Activated T-helper 2 cell treated with anti-CD3 and anti-CD28 coated beads, Interferon-gamma antibody, Interleukin-2, Interleukin-4, amounts not matched to agents 10 μg/mL and 5 μg/mL and 100 μg/mL, durations not matched to agents 14 hours and 24 hours and 36 hours (primary cell): Measurements from ENCODE around the gene NAT9. TPM values are rescaled to one million over a fixed set of nuclear protein-coding genes. Genes with fewer than 3 reads are reported as not detected.

Experiments
- DNase-seq: peaks from one replicate; pipeline ENCODE4 v3.0.0; 2021; ENCODE audit warnings: low spot score
- H3K27ac Mint-ChIP-seq: one replicate; pipeline ENCODE4 v1.8.0; 2021; ENCODE audit warnings: mixed read lengths
- H3K27me3 Mint-ChIP-seq: one replicate; pipeline ENCODE4 v1.8.0; 2021; ENCODE audit warnings: low read depth, mixed read lengths
- H3K36me3 Mint-ChIP-seq: one replicate; pipeline ENCODE4 v1.8.0; 2021; ENCODE audit warnings: low read depth, mixed read lengths
- H3K4me1 Mint-ChIP-seq: one replicate; pipeline ENCODE4 v1.8.0; 2021; ENCODE audit warnings: low read depth, mixed read lengths
- H3K4me3 Mint-ChIP-seq: one replicate; pipeline ENCODE4 v1.8.0; 2021; ENCODE audit warnings: low read depth, mild to moderate bottlenecking, moderate library complexity, mixed read lengths
- H3K9me3 Mint-ChIP-seq: one replicate; pipeline ENCODE4 v1.8.0; 2021; ENCODE audit warnings: mixed read lengths
- intact Hi-C: fragments of 100-400 bp; cut with micrococcal nuclease; formaldehyde crosslinking; loops from one replicate; pipeline ENCODE4 v1.15.1; 2023
- total RNA-seq: library from RNA; stranded (reverse); gene quantifications from 2 replicates; pipeline ENCODE4 v1.2.3, GENCODE V29; 2022

The NAT9 gene
- total RNA-seq, 1 donor from 2014 or later, result 55.3 TPM

DNA sequence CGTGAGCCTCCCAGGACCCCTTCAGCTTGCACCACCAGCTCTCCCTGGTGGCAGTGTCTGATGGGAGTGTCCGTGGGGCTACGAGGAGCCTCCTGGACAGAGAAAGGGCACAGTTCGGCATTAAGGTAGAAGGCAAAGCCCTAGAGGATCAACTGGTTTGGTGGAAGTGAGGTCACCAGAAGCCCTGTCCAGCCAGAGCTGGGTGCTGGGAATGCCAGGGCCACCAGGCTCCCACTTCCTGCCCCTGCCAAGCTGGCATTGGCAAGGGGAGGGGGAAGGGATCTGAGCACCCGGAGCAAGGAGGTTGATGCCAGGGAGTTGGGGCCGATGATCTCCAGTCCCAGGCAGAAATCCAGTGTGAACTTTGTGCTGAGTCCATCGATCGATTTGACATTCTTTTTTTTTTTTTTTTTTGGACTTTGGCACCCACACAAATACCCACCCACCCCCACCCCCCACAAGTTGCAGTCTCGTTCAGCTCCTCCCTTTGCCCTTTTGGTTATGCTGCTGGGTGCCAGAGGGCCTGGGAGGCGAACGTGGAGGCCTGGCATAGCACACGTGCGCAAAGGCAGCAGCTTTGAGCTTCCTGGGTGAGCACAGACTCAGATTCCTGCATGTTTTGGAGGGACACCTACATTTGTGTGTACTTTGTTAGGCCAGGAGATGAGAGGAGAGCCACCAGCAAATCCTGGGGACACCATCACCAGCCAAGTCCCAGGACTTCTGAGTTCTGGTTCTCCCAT, 25.6 kb downstream of the NAT9 start:
- H3K4me1 Mint-ChIP-seq, result peaks cover 53% of the 10 kb centered on the region
- peak overlapping the region; percentile 97 for H3K4me3 Mint-ChIP-seq
- H3K27me3 Mint-ChIP-seq, result no peaks in the 10 kb centered on the region
- H3K9me3 Mint-ChIP-seq, result no peaks in the 10 kb centered on the region
- H3K27ac Mint-ChIP-seq, result peak overlapping the region; percentile 87
- DNase-seq, result no peak
- intact Hi-C loops, result no loop called here
- H3K36me3 Mint-ChIP-seq, result peaks cover 43% of the 10 kb centered on the region

DNA sequence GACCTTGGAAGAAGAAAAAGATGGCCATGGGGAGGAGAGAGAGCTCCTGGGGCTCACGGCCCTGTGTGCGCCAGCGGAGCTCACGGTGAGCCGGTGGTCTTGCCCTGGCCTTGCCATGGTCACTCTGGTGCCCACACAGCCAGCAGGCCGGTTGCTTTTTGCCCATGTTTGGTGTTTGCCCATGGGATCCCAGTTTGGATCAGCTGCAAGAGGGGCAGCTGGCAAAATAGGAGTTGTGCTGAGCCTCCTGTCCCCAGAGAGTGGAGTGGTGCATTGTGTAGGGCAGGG, 26.2 kb downstream of the NAT9 start:
- H3K4me1 Mint-ChIP-seq, result peaks cover 49% of the 10 kb centered on the region
- peaks cover 39% of the 10 kb centered on the region for H3K36me3 Mint-ChIP-seq
- no peaks in the 10 kb centered on the region for H3K9me3 Mint-ChIP-seq
- H3K4me3 Mint-ChIP-seq, result peak overlapping the region; percentile 97
- intact Hi-C loops, result no loop called here
- no peak for DNase-seq
- no peaks in the 10 kb centered on the region for H3K27me3 Mint-ChIP-seq
- H3K27ac Mint-ChIP-seq, result peak overlapping the region; percentile 81

DNA sequence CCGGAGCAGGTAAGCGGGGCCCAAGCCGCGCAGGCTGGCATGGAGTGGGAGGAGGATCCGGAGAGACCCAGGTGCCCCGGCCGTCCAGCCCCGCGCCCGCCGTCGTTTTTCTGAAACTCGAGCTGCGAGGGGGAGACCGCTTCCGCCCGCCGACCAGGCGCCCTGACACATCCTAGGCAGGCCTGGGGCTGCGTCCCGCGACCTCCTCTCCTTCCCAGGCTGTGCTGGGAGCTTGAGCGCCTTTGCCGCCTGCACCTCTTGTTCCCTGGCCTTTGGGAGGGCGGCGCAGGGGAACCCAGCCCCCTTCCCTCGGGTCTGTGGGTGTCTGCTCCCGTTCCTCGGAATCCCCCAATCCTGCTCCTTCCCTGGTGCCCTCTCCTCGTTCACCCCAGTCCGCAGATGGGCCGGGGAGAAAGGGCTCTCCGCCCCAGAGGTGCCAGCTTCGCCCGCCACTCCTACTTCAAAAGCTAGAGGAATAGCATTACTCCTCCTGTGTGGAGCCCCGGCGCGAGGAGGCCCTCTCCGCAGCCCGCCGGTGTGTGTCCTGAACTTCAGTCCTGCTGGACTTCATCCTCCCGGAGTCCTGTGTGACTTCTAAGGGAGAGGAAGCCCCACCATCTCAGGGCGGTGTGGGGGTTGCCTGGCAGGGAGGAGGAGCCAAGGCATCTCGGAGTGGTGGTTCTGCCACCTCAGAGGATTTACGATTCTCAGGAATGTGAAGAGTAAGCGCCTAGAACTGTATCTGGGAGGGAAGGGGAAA, 26.7 kb downstream of the NAT9 start:
- H3K27me3 Mint-ChIP-seq, result no peaks in the 10 kb centered on the region
- H3K4me1 Mint-ChIP-seq, result peaks cover 50% of the 10 kb centered on the region
- DNase-seq, result peak; percentile 39
- no peaks in the 10 kb centered on the region for H3K9me3 Mint-ChIP-seq
- peaks cover 36% of the 10 kb centered on the region for H3K36me3 Mint-ChIP-seq
- intact Hi-C loops, result loop anchor here (1.0 kb wide), 1 partner anchor 10 kb away; no protein-coding TSS in a partner anchor
- H3K27ac Mint-ChIP-seq, result peak overlapping the region; percentile 81
- peak overlapping the region; percentile 97 for H3K4me3 Mint-ChIP-seq

DNA sequence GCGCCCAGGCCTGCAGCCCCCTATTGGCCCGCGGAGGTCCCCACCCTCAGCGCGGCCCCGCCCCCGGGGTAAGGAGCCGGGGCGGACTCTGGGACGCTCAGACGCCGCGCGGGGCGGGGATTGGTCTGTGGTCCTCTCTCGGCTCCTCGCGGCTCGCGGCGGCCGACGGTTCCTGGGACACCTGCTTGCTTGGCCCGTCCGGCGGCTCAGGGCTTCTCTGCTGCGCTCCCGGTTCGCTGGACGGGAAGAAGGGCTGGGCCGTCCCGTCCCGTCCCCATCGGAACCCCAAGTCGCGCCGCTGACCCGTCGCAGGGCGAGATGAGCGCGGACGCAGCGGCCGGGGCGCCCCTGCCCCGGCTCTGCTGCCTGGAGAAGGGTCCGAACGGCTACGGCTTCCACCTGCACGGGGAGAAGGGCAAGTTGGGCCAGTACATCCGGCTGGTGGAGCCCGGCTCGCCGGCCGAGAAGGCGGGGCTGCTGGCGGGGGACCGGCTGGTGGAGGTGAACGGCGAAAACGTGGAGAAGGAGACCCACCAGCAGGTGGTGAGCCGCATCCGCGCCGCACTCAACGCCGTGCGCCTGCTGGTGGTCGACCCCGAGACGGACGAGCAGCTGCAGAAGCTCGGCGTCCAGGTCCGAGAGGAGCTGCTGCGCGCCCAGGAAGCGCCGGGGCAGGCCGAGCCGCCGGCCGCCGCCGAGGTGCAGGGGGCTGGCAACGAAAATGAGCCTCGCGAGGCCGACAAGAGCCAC, 27.4 kb downstream of the NAT9 start, which contains the start of gene NHERF1:
TSS of gene NHERF1 (plus strand) at position 100 of the 750 bp plus-strand sequence. CDS start at position 319, 219 bp downstream.
- H3K27me3 Mint-ChIP-seq, result no peaks in the 10 kb centered on the region
- H3K4me3 Mint-ChIP-seq, result peak within 1 kb of the TSS; percentile 97
- peaks cover 40% of the 10 kb centered on the region for H3K36me3 Mint-ChIP-seq
- peaks cover 58% of the 10 kb centered on the region for H3K4me1 Mint-ChIP-seq
- DNase-seq, result peak; percentile 93
- H3K9me3 Mint-ChIP-seq, result no peaks in the 10 kb centered on the region
- H3K27ac Mint-ChIP-seq, result peak within 1 kb of the TSS; percentile 81
- intact Hi-C loops, result loop anchor here (1.0 kb wide), 3 partner anchors 11 to 27 kb away; no protein-coding TSS in a partner anchor

DNA sequence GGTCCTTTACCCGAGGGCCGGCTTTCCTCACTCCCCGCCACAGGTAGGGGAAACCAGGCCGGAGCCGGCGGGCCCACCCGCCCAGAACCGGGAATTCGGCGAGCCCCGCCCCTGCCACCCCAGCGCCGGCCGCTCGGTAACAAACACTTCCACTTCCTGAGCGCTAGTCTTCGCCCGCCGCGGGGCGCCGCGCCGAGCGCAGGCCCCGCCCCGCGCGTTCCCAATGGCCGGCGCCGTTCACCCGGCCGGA, 27.9 kb downstream of the NAT9 start:
- peak overlapping the region; percentile 70 for H3K4me3 Mint-ChIP-seq
- H3K36me3 Mint-ChIP-seq, result peaks cover 43% of the 10 kb centered on the region
- H3K9me3 Mint-ChIP-seq, result no peaks in the 10 kb centered on the region
- no peaks in the 10 kb centered on the region for H3K27me3 Mint-ChIP-seq
- peaks cover 60% of the 10 kb centered on the region for H3K4me1 Mint-ChIP-seq
- H3K27ac Mint-ChIP-seq, result no peak overlapping the region
- no peak for DNase-seq
- intact Hi-C loops, result loop anchor here (1.0 kb wide), 2 partner anchors 22 to 27 kb away; no protein-coding TSS in a partner anchor

DNA sequence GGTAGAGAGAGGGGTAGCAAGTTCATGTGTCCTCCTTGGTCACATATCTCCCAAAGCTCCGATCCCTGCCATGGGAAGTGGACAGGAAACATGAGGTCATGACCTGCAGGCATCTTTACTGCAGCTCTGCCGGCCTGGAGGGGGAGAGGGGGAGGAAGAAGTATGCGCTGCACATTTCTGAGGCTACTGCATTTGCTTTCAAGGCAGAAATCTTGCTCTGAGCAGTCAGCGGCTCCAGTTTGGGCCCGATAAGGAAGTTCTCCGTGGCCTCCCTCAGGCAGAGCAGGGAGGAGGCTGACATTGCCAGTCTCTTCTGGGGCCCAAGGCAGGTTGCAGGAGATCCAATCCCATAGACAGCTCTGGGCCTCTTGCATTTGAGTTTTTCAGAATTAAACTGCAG, 29.2 kb downstream of the NAT9 start:
- Mint-ChIP-seq H3K4me3 (peak overlapping the region; percentile 67), H3K27me3 (no peaks in the 10 kb centered on the region), H3K27ac (peak overlapping the region; percentile 46), H3K9me3 (no peaks in the 10 kb centered on the region), H3K36me3 (peaks cover 34% of the 10 kb centered on the region), H3K4me1 (peaks cover 60% of the 10 kb centered on the region)
- intact Hi-C loops, result no loop called here
- no peak for DNase-seq

DNA sequence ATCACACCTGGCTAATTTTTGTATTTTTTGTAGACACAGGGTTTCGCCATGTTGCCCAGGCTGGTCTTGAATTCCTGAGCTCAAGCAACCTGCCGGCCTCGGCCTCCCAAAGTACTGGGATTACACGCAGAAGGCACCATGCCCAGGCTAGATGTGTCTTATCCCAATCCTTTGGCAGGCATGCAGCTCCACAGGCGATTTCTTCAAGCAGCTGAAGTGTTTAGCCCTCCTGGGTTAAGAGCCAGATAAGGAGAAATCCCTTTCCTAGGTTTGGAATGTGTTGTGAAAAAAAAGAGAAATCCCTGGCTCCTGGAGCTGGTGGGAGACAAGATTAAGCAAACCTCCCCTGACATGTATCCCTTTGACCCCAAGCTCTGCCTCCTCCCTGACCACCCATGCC, 29.8 kb downstream of the NAT9 start:
- Mint-ChIP-seq H3K36me3 (peaks cover 29% of the 10 kb centered on the region), H3K27ac (peak overlapping the region; percentile 46), H3K4me1 (peaks cover 60% of the 10 kb centered on the region), H3K4me3 (peak overlapping the region; percentile 67), H3K9me3 (no peaks in the 10 kb centered on the region), H3K27me3 (no peaks in the 10 kb centered on the region)
- no peak for DNase-seq
- intact Hi-C loops, result no loop called here

DNA sequence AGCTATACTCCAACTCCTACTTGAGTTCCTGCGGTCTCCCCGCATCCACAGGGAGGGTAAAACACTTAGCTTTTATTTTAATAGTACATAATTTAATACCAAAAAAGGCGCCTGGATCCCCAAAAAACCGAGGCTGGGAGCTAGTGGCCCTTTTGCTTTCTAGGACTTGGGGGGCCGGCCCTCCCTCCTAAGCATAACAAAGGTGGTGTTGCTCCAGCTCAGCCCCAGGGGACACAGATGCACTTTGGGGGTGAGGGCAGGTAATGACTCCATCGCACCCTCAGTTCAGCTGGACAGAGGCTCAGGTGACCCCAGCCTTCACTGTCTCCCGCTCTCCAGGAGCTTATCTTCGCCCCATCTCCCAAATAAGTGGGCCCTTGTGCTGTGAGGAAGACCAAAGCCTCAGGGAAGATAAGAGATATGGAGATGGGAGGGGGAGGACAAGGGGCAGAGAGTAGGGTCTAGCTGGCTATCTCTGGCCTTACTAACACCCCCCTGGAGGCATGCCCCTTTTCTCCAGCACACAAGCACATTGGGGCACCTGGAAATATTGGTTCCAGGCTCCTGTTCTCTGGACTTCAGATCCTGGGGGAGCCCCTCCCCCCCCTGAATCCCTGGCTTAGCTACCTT, 30.5 kb downstream of the NAT9 start:
- Mint-ChIP-seq H3K4me1 (peaks cover 59% of the 10 kb centered on the region), H3K9me3 (no peaks in the 10 kb centered on the region), H3K4me3 (no peak overlapping the region), H3K36me3 (peaks cover 22% of the 10 kb centered on the region), H3K27me3 (no peaks in the 10 kb centered on the region), H3K27ac (no peak overlapping the region)
- intact Hi-C loops, result loop anchor here (2.0 kb wide), 1 partner anchor 119 kb away; no protein-coding TSS in a partner anchor
- DNase-seq, result no peak

DNA sequence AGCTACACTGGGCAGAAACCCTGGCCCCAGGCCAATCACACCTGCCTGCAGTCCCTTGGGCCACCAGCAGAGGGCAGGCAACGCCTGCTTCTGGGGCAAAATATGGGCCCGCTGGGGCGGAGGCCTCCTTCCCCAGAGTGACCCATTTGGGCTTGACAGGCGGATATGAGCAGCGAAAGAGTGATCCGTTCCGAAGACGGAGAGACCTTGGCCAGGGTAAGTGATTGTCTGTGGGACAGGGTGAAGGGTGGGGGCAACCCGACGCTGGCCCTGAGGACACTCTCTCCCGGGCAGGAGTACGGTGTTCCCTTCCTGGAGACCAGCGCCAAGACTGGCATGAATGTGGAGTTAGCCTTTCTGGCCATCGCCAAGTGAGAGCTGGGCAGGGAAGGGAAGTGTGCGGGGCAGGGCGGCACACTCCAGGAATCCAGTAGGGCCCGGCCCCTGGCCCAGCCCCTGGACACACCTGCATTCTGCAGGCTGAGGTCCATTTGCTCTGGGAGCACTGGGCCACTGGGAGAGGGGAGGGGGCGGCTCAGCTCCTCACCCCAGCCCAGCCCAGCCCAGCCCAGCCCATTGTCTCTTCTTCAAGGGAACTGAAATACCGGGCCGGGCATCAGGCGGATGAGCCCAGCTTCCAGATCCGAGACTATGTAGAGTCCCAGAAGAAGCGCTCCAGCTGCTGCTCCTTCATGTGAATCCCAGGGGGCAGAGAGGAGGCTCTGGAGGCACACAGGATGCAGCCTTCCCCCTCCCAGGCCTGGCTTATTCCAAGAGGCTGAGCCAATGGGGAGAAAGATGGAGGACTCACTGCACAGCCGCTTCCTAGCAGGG, 31.2 kb downstream of the NAT9 start:
- peaks cover 16% of the 10 kb centered on the region for H3K36me3 Mint-ChIP-seq
- no peaks in the 10 kb centered on the region for H3K27me3 Mint-ChIP-seq
- peak; percentile 75 for DNase-seq
- no peaks in the 10 kb centered on the region for H3K9me3 Mint-ChIP-seq
- H3K27ac Mint-ChIP-seq, result peak overlapping the region; percentile 7
- peaks cover 63% of the 10 kb centered on the region for H3K4me1 Mint-ChIP-seq
- intact Hi-C loops, result loop anchor here (1.0 to 5.0 kb wide), 3 partner anchors 25 to 463 kb away; no protein-coding TSS in a partner anchor
- H3K4me3 Mint-ChIP-seq, result no peak overlapping the region

DNA sequence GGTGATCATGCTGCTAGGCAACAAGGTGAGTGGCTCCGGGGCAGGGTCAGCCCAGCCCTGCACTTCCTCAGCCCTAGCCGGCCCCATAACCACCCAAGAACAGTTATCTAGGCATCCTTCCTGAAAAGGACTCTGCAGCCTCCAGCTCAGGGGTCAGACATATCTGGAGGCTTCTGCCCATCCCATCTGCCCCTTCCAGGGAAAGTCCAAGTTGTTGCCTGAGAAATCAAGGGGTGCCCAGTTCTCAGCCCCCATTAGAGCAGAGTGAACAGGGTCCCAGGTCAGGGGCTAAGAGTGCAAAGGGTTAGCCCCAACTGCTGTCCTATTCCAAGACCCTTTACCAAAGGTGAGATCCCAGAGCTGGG, 31.8 kb downstream of the NAT9 start:
- no peak overlapping the region for H3K4me3 Mint-ChIP-seq
- H3K36me3 Mint-ChIP-seq, result peaks cover 10% of the 10 kb centered on the region
- DNase-seq, result no peak
- no peaks in the 10 kb centered on the region for H3K9me3 Mint-ChIP-seq
- peaks cover 69% of the 10 kb centered on the region for H3K4me1 Mint-ChIP-seq
- intact Hi-C loops, result loop anchor here (1.0 to 5.0 kb wide), 3 partner anchors 26 to 462 kb away; no protein-coding TSS in a partner anchor
- no peaks in the 10 kb centered on the region for H3K27me3 Mint-ChIP-seq
- no peak overlapping the region for H3K27ac Mint-ChIP-seq

DNA sequence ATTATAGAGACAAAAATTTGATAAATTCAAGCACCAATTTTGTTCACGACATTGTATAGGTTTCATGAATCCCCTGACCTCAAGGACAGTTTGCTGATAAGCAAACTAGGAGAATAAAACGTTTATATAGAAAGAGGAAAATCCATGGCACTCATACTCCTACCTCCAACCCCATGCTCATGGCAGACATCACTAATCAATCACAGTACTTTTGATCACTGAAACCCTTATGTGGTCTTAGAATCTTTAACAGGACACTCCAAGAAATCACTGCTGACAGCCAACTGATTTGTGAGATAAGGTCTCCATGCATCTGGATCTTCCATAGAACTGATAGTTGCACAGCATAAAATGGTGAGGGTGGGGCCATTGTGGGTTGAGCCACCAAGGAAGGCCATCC, 32.4 kb downstream of the NAT9 start:
- Mint-ChIP-seq H3K27ac (peak overlapping the region; percentile 85), H3K27me3 (no peaks in the 10 kb centered on the region), H3K4me3 (no peak overlapping the region), H3K9me3 (no peaks in the 10 kb centered on the region), H3K4me1 (peaks cover 75% of the 10 kb centered on the region), H3K36me3 (peaks cover 10% of the 10 kb centered on the region)
- intact Hi-C loops, result loop anchor here (1.0 to 5.0 kb wide), 3 partner anchors 27 to 461 kb away; no protein-coding TSS in a partner anchor
- no peak for DNase-seq
